Activated CD8-positive, alpha-beta memory T cell treated with anti-CD3 and anti-CD28 coated beads, Interleukin-2, amount 10 ng/mL, durations not matched to agents 7 days and 5 days (primary cell): ENCODE measurements around the gene MCTP1. TPM values are rescaled to one million over a fixed set of nuclear protein-coding genes. Genes with fewer than 3 reads are reported as not detected.

Source experiments
- ATAC-seq: fragments of 150-1000 bp; cut with Tn5 transposase; one replicate; pipeline ENCODE4 v1.10.0; 2021; ENCODE audit warnings: moderate library complexity
- CTCF ChIA-PET: fragments of 350-600 bp; sonication (Branson Sonifier 250); formaldehyde crosslinking; loops from one replicate; lab custom pipeline; 2021; ENCODE audit warnings: antibody characterized with exemption; lab: Charles Lee
- DNase-seq: peaks from one replicate; pipeline ENCODE4 v3.0.0-alpha.2; 2020
- H3K27ac Mint-ChIP-seq: one replicate; pipeline ENCODE4 v1.8.0; 2021; ENCODE audit warnings: mild to moderate bottlenecking, mixed read lengths
- H3K27me3 Mint-ChIP-seq: one replicate; pipeline ENCODE4 v1.8.0; 2021; ENCODE audit warnings: mixed read lengths
- H3K36me3 Mint-ChIP-seq: one replicate; pipeline ENCODE4 v1.8.0; 2021; ENCODE audit warnings: mild to moderate bottlenecking, mixed read lengths
- H3K4me1 Mint-ChIP-seq: one replicate; pipeline ENCODE4 v1.8.0; 2021; ENCODE audit warnings: mixed read lengths
- H3K4me3 Mint-ChIP-seq: one replicate; pipeline ENCODE4 v1.8.0; 2021; ENCODE audit warnings: mild to moderate bottlenecking, moderate library complexity, mixed read lengths
- H3K9me3 Mint-ChIP-seq: one replicate; pipeline ENCODE4 v1.8.0; 2022; ENCODE audit warnings: low read depth, mixed read lengths
- total RNA-seq, 2 experiments: library from RNA; stranded (reverse); gene quantifications; one replicate each; pipeline ENCODE4 v1.2.3, GENCODE V29; 2021

MCTP1 gene
- not detected for total RNA-seq

- H3K27me3 Mint-ChIP-seq: peaks cover 65% of the 10 kb centered on the region
- CTCF ChIA-PET: interaction anchor here (0.9 to 1.7 kb wide), 2 partner anchors 23 to 41 kb away, joined by 3 read pairs; no protein-coding TSS in a partner anchor
- peak; percentile 38 for ATAC-seq
- peak within 1 kb of the TSS; percentile 5 for H3K4me3 Mint-ChIP-seq
- peaks cover 12% of the 10 kb centered on the region for H3K4me1 Mint-ChIP-seq
- no peak for DNase-seq
- no peak within 1 kb of the TSS for H3K27ac Mint-ChIP-seq
- H3K9me3 Mint-ChIP-seq: no peaks in the 10 kb centered on the region
- H3K36me3 Mint-ChIP-seq: no peaks in the 10 kb centered on the region
Measured at GRCh38 chr5:95284572-95285408, at the start of gene MCTP1. Gene MCTP1, minus strand, starts transcription at chr5:95285094.

- ATAC-seq: no peak
- no peaks in the 10 kb centered on the region for H3K36me3 Mint-ChIP-seq
- H3K4me1 Mint-ChIP-seq: no peaks in the 10 kb centered on the region
- no peaks in the 10 kb centered on the region for H3K9me3 Mint-ChIP-seq
- H3K27ac Mint-ChIP-seq: no peak overlapping the region
- H3K27me3 Mint-ChIP-seq: no peaks in the 10 kb centered on the region
- DNase-seq: no peak
- H3K4me3 Mint-ChIP-seq: no peak overlapping the region
- CTCF ChIA-PET: no interaction called here
Measured at GRCh38 chr5:95332158-95332557, 47.3 kb upstream of the MCTP1 start.

- ATAC-seq (no peak), DNase-seq (no peak)
- H3K27ac Mint-ChIP-seq: no peak overlapping the region
- H3K27me3 Mint-ChIP-seq: no peaks in the 10 kb centered on the region
- H3K9me3 Mint-ChIP-seq: no peaks in the 10 kb centered on the region
- CTCF ChIA-PET: no interaction called here
- no peaks in the 10 kb centered on the region for H3K4me1 Mint-ChIP-seq
- H3K4me3 Mint-ChIP-seq: no peak overlapping the region
- no peaks in the 10 kb centered on the region for H3K36me3 Mint-ChIP-seq
Measured at GRCh38 chr5:95331358-95331757, 46.5 kb upstream of the MCTP1 start.

DNA sequence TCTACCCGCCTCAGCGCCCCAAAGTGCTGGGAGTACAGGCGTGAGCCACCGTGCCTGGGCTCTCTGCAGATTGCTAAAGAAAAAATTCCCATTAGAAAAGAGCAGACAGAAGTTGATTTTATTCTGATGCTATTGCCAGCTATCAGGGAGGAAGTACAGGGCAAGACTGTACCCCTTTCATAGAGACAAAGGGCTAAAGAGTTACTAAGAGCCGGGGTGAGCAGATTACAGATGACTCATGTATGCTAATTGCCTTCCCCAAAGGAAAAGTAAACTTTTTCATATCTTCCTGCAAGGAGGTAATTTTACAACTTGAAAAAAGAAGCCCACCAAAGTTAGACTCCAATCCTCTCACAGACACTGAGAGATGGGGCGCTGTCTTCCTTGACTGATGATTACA is 42.3 kb upstream of the MCTP1 start:
- H3K27ac Mint-ChIP-seq: no peak overlapping the region
- ATAC-seq: no peak
- CTCF ChIA-PET: no interaction called here

DNA sequence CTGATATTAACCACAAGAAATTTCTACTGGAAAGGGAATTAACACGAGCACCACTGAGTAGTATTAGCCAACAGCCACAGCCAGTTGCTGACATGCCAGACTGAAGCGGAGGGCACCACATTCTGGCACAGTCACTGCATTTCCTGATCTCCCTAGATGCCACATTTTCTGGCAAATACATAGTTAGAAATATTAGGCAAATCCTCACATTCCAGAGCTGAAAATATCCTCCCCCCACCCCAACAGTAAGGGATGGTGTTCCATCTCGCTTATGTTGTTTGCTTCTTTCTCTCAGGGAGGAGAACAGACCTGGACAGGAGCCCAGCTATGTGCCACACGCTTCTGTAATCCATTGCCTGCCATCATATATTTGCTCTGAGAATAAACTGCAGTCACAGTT is 32.8 kb upstream of the MCTP1 start:
- no peaks in the 10 kb centered on the region for H3K4me1 Mint-ChIP-seq
- ATAC-seq: no peak

More for the DNA sequence above, 42.3 kb upstream of the MCTP1 start:
- no peak for DNase-seq
- Mint-ChIP-seq H3K4me1 (no peaks in the 10 kb centered on the region), H3K27me3 (no peaks in the 10 kb centered on the region), H3K9me3 (no peaks in the 10 kb centered on the region), H3K36me3 (no peaks in the 10 kb centered on the region), H3K4me3 (no peak overlapping the region)

DNA sequence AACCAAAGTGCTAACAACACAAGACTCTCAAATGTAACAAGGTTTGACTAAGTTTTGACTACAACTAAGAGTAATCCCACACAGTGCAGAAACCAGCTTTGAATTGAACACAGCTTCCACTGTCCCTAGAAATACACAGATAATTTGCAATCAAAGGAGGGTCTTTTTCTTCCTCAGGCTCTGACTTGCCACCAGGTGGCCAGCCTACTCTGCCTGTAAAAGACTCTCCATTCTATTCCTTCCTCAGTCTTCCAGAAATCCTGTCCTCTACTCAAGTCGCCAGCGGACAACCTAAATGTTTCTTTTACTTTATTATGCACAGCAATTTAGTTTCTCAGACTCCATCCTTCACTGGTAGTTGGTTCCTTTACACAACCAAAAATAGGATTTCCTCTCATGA is 32.2 kb upstream of the MCTP1 start:
- DNase-seq: no peak
- CTCF ChIA-PET: no interaction called here
- Mint-ChIP-seq H3K9me3 (peaks cover 2% of the 10 kb centered on the region), H3K4me3 (no peak overlapping the region), H3K27ac (no peak overlapping the region), H3K27me3 (no peaks in the 10 kb centered on the region), H3K4me1 (no peaks in the 10 kb centered on the region), H3K36me3 (no peaks in the 10 kb centered on the region)
- ATAC-seq: no peak

More for the DNA sequence above, 32.8 kb upstream of the MCTP1 start:
- DNase-seq: no peak
- Mint-ChIP-seq H3K9me3 (peaks cover 2% of the 10 kb centered on the region), H3K27me3 (no peaks in the 10 kb centered on the region), H3K27ac (no peak overlapping the region), H3K36me3 (no peaks in the 10 kb centered on the region), H3K4me3 (no peak overlapping the region)
- CTCF ChIA-PET: no interaction called here

DNA sequence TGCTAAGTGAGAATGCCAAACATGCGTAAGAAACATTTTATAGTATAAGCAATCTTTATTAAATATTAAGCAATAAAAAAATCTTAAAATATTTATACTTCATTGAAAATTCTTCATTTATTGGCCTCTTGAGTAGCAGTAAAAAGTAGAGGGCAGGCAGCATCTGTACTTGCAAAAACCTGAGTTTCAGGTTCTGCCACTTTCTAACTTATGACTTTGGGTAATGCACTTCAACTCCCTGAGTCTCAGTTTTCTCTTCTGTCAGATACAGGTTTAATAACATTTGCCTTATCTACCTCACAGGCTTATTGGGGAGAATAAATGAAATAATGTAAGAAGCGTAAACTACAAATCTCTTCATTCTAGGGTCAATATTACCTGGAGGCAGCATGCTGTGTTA is 19.8 kb upstream of the MCTP1 start:
- CTCF ChIA-PET: no interaction called here
- Mint-ChIP-seq H3K27ac (no peak overlapping the region), H3K9me3 (no peaks in the 10 kb centered on the region), H3K4me1 (no peaks in the 10 kb centered on the region), H3K4me3 (no peak overlapping the region), H3K36me3 (no peaks in the 10 kb centered on the region), H3K27me3 (peaks cover 2% of the 10 kb centered on the region)
- no peak for ATAC-seq
- DNase-seq: no peak

DNA sequence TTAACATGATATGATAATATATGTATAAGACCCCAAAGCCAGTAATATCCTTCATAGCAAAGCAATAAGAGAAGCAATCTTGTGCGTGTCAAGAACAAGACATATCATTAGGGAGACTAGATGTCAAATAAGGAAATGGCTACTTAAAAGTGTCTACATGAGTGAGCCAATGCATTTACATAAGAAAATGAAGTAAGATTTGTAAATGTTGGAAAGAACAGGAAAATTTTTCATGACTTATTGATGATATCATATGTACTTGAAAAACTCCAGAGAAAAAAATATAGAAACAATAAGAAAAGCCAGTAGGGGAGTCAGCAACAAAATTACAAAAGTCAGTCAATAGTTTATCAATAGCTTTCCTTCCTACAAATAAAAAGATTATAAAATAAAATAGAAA is 13.8 kb upstream of the MCTP1 start:
- CTCF ChIA-PET: no interaction called here
- Mint-ChIP-seq H3K4me1 (no peaks in the 10 kb centered on the region), H3K9me3 (no peaks in the 10 kb centered on the region), H3K36me3 (no peaks in the 10 kb centered on the region), H3K4me3 (no peak overlapping the region), H3K27ac (no peak overlapping the region), H3K27me3 (no peaks in the 10 kb centered on the region)
- DNase-seq (no peak), ATAC-seq (no peak)

- DNase-seq (no peak), ATAC-seq (no peak)
- Mint-ChIP-seq H3K27me3 (peaks cover 4% of the 10 kb centered on the region), H3K4me1 (no peaks in the 10 kb centered on the region), H3K27ac (no peak overlapping the region), H3K4me3 (no peak overlapping the region), H3K36me3 (no peaks in the 10 kb centered on the region), H3K9me3 (no peaks in the 10 kb centered on the region)
- CTCF ChIA-PET: no interaction called here
Measured at GRCh38 chr5:95296291-95296690, 11.4 kb upstream of the MCTP1 start.

DNA sequence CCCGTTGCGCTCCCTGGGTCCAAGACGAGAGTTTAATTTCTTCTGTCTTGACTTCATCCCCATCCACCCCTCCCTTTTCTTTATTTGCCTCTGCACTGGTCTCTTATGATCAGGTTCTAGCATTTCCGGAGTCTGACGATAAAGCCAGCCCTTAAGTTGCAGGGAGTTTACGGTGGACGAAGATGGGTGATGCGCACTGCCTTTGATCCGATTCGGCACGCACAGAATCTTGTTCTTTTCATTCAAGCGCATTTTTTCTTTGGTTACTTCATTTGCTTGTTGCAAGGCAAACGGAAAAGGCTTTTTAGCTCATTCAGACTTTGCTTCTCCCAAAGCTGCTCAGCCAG is 488 bp upstream of the MCTP1 start:
- peak overlapping the region; percentile 5 for H3K4me3 Mint-ChIP-seq
- no peak overlapping the region for H3K27ac Mint-ChIP-seq
- CTCF ChIA-PET: no interaction called here
- ATAC-seq: peak; percentile 35
- H3K36me3 Mint-ChIP-seq: no peaks in the 10 kb centered on the region
- DNase-seq: no peak
- peaks cover 12% of the 10 kb centered on the region for H3K4me1 Mint-ChIP-seq
- no peaks in the 10 kb centered on the region for H3K9me3 Mint-ChIP-seq
- H3K27me3 Mint-ChIP-seq: peaks cover 69% of the 10 kb centered on the region

- no peak overlapping the region for H3K27ac Mint-ChIP-seq
- peak; percentile 42 for DNase-seq
- CTCF ChIA-PET: interaction anchor here (0.7 to 1.7 kb wide), 4 partner anchors 22 to 566 kb away, joined by 3 read pairs; no protein-coding TSS in a partner anchor
- no peaks in the 10 kb centered on the region for H3K36me3 Mint-ChIP-seq
- H3K9me3 Mint-ChIP-seq: no peaks in the 10 kb centered on the region
- peaks cover 12% of the 10 kb centered on the region for H3K4me1 Mint-ChIP-seq
- no peak overlapping the region for H3K4me3 Mint-ChIP-seq
- peaks cover 63% of the 10 kb centered on the region for H3K27me3 Mint-ChIP-seq
- peak; percentile 63 for ATAC-seq
Measured at GRCh38 chr5:95283761-95284571, 928 bp downstream of the MCTP1 start.

- peaks cover 12% of the 10 kb centered on the region for H3K4me1 Mint-ChIP-seq
- peak overlapping the region; percentile 60 for H3K4me3 Mint-ChIP-seq
- ATAC-seq (no peak), DNase-seq (no peak)
- H3K27me3 Mint-ChIP-seq: peaks cover 60% of the 10 kb centered on the region
- no peaks in the 10 kb centered on the region for H3K9me3 Mint-ChIP-seq
- no peak overlapping the region for H3K27ac Mint-ChIP-seq
- no peaks in the 10 kb centered on the region for H3K36me3 Mint-ChIP-seq
- CTCF ChIA-PET: interaction anchor here (0.7 to 1.7 kb wide), 3 partner anchors 21 to 567 kb away, joined by 3 read pairs; no protein-coding TSS in a partner anchor
Measured at GRCh38 chr5:95283022-95283615, 1.8 kb downstream of the MCTP1 start.

GRCh38 chr5:95281226-95281625 is 3.7 kb downstream of the MCTP1 start:
- CTCF ChIA-PET: no interaction called here
- peaks cover 44% of the 10 kb centered on the region for H3K27me3 Mint-ChIP-seq
- H3K27ac Mint-ChIP-seq: no peak overlapping the region
- ATAC-seq (no peak), DNase-seq (no peak)
- H3K9me3 Mint-ChIP-seq: no peaks in the 10 kb centered on the region
- H3K4me3 Mint-ChIP-seq: no peak overlapping the region
- no peaks in the 10 kb centered on the region for H3K36me3 Mint-ChIP-seq
- H3K4me1 Mint-ChIP-seq: peaks cover 12% of the 10 kb centered on the region
